Measurements from ENCODE around the gene TLL1. TPM values are rescaled to one million over a fixed set of nuclear protein-coding genes. Genes with fewer than 3 reads are reported as not detected.
A peak's percentile ranks its signal among the peaks of the same experiment; 100 is the strongest.

The TLL1 gene
- total RNA-seq, 1 experiment from 2014 or later = 0.37 TPM

DNA sequence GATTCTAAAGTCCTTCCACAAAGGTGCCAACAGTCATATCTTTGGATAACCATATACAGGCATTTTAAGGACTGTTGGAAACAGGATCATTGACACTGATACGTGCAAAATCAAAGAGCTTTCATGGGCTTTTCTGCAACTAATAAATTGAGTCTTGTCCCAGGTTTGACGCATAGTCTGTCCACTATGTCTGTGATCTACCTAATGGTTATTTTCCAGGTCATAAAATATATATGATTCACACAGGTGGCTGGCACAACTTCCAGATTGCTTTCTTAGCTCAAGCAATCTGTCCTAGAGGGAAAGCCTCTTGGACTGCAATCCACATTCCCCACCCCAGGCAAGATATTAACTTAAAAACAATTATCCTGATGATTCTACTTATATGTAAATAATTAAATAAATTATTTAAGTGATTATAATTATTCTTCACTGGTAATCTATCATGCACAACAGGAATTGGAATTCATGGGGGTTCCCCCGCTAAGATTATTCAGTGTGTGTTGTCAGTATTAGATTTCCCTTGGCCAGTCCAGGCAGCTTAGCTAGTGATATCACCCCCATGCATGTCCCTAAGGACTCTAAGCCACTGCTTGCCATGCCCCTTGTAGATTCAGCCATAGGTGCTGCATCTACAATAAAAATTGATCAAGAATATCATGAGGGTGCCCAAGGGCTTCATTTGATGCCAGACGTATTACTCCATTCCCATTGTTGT lies 97.8 kb downstream of the TLL1 start:
- no peaks in the 10 kb centered on the region for H3K27me3 ChIP-seq (ENCODE audit: insufficient read depth, low read length)
- ChIA-PET POLR2A (no interaction called here), CTCF (no interaction called here), RAD21 (ENCODE audit: low non-redundant PET in 1 of 2, low total read pairs in 2 of 2, uncharacterized antibody in 2 of 2, unreplicated experiment in 2 of 2) (no interaction called here)
- no peaks in the 10 kb centered on the region for H4K20me1 ChIP-seq (ENCODE audit: insufficient read depth)
- H3K4me1 ChIP-seq (ENCODE audit: control insufficient read depth in 1 of 2, insufficient read depth in 2 of 2, low read length in 2 of 2) = peaks cover 0 to 21% of the 10 kb centered on the region in 2 experiments; a peak in 2 of 4 replicates
- H3K4me2 ChIP-seq (ENCODE audit: low read length) = no peak overlapping the region
- TF ChIP-seq SRF (IDR thresholded peaks at IDR 0.05; ENCODE audit: low read depth) = no peak
- no peak for TF ChIP-seq POLR2A (IDR thresholded peaks at IDR 0.05; ENCODE audit: borderline replicate concordance, extremely low read depth, insufficient read depth, insufficient read length)
- TF ChIP-seq SIN3A (IDR thresholded peaks at IDR 0.05; ENCODE audit: low read depth) = no peak
- no peak for TF ChIP-seq YY1 (IDR thresholded peaks at IDR 0.05; ENCODE audit: extremely low read depth, insufficient replicate concordance, low read depth, low read length)
- TF ChIP-seq EGR1 (IDR thresholded peaks at IDR 0.05; ENCODE audit: low read depth) = no peak
- TF ChIP-seq, protein P1, sequence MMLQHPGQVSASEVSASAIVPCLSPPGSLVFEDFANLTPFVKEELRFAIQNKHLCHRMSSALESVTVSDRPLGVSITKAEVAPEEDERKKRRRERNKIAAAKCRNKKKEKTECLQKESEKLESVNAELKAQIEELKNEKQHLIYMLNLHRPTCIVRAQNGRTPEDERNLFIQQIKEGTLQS (IDR thresholded peaks at IDR 0.05) = no peak
- no peak for TF ChIP-seq CBX3 (IDR thresholded peaks at IDR 0.05; ENCODE audit: low read depth)
- TF ChIP-seq, protein P2, sequence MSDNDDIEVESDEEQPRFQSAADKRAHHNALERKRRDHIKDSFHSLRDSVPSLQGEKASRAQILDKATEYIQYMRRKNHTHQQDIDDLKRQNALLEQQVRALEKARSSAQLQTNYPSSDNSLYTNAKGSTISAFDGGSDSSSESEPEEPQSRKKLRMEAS (IDR thresholded peaks at IDR 0.05) = no peak
- TF ChIP-seq RAD21 (IDR thresholded peaks at IDR 0.05; ENCODE audit: low read depth) = no peak
- TF ChIP-seq FOSL1 (IDR thresholded peaks at IDR 0.05; ENCODE audit: low read depth) = no peak
- no TSS peak for BruUV-seq (replicated peaks)
- H3K27ac ChIP-seq (ENCODE audit: low read depth, low read length) = no peak overlapping the region
- H3K4me3 ChIP-seq (replicated peaks in 1 of 2; ENCODE audit: low read depth in 1 of 2, low read length in 2 of 2) = no peak overlapping the region
- H3K79me2 ChIP-seq (ENCODE audit: insufficient read depth, low read length) = no peaks in the 10 kb centered on the region
- H3K9me3 ChIP-seq (ENCODE audit: control insufficient read depth in 1 of 2, insufficient read depth in 1 of 2, low read depth in 1 of 2, low read length in 2 of 2) = no peaks in the 10 kb centered on the region
- H3K9me2 ChIP-seq (ENCODE audit: insufficient read depth) = no peaks in the 10 kb centered on the region
- ATAC-seq (no peak), DNase-seq (ENCODE audit: low read depth, low spot score) (no peak)
- H3K36me3 ChIP-seq (ENCODE audit: control insufficient read depth in 1 of 2, insufficient read depth in 2 of 2, low read length in 2 of 2) = no peaks in the 10 kb centered on the region
- H3K9ac ChIP-seq (ENCODE audit: low read length) = no peak overlapping the region
- H2AFZ ChIP-seq (ENCODE audit: low read depth, low read length, poor library complexity, severe bottlenecking) = no peak overlapping the region
- intact Hi-C loops (cut with micrococcal nuclease) = no loop called here

DNA sequence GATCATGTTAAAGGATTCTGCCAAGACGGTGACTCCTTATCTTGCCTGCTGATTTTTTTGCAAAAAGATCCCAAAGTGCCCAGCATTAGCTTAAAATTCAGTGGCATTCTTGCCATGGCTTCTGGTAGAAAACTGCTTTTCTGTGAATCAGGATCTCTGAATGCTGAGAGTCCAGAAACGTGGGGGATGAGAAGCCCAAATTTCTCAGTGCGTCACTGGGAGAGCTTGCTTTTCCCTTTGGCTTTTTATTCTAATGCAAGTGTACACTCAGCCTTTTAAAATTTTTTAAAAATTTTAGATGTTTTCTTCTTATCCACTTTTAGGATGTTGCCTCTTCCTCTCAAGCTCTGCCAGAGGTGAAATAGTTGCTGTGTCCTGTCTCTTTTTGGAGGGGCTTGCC lies 98.4 kb downstream of the TLL1 start:
- RAD21 ChIA-PET (ENCODE audit: low non-redundant PET in 1 of 2, low total read pairs in 2 of 2, uncharacterized antibody in 2 of 2, unreplicated experiment in 2 of 2) = no interaction called here
- H3K4me1 ChIP-seq (ENCODE audit: control insufficient read depth in 1 of 2, insufficient read depth in 2 of 2, low read length in 2 of 2) = peaks cover 0 to 21% of the 10 kb centered on the region in 2 experiments; a peak in 2 of 4 replicates
- BruUV-seq (replicated peaks) = no TSS peak

More for the DNA sequence above, 98.4 kb downstream of the TLL1 start:
- no peak overlapping the region for H3K27ac ChIP-seq (ENCODE audit: low read depth, low read length)
- intact Hi-C loops (cut with micrococcal nuclease) = no loop called here
- no peaks in the 10 kb centered on the region for H3K27me3 ChIP-seq (ENCODE audit: insufficient read depth, low read length)
- no peak for ATAC-seq
- ChIA-PET POLR2A (no interaction called here), CTCF (no interaction called here)
- DNase-seq (ENCODE audit: low read depth, low spot score) = no peak
- H3K4me2 ChIP-seq (ENCODE audit: low read length) = peak overlapping the region; percentile 18; the same call in 1 of the 2 replicates
- H2AFZ ChIP-seq (ENCODE audit: low read depth, low read length, poor library complexity, severe bottlenecking) = no peak overlapping the region
- no peak overlapping the region for H3K9ac ChIP-seq (ENCODE audit: low read length)
- H4K20me1 ChIP-seq (ENCODE audit: insufficient read depth) = no peaks in the 10 kb centered on the region
- H3K4me3 ChIP-seq (replicated peaks in 1 of 2; ENCODE audit: low read depth in 1 of 2, low read length in 2 of 2) = no peak overlapping the region
- H3K9me2 ChIP-seq (ENCODE audit: insufficient read depth) = no peaks in the 10 kb centered on the region
- no peaks in the 10 kb centered on the region for H3K79me2 ChIP-seq (ENCODE audit: insufficient read depth, low read length)
- H3K36me3 ChIP-seq (ENCODE audit: control insufficient read depth in 1 of 2, insufficient read depth in 2 of 2, low read length in 2 of 2) = no peaks in the 10 kb centered on the region
- H3K9me3 ChIP-seq (ENCODE audit: control insufficient read depth in 1 of 2, insufficient read depth in 1 of 2, low read depth in 1 of 2, low read length in 2 of 2) = no peaks in the 10 kb centered on the region
- TF ChIP-seq ELF1 (IDR thresholded peaks at IDR 0.05; ENCODE audit: borderline replicate concordance, low read depth) (no peak), YY1 (IDR thresholded peaks at IDR 0.05; ENCODE audit: extremely low read depth, insufficient replicate concordance, low read depth, low read length) (no peak), POLR2AphosphoS5 (IDR thresholded peaks at IDR 0.05; ENCODE audit: low read depth, low read length) (no peak), CBX3 (IDR thresholded peaks at IDR 0.05; ENCODE audit: low read depth) (no peak), TCF7L2 (IDR thresholded peaks at IDR 0.05; ENCODE audit: borderline replicate concordance, extremely low read depth, insufficient read depth, insufficient read length) (no peak), EZH2phosphoT487 (IDR thresholded peaks at IDR 0.05; ENCODE audit: borderline replicate concordance) (no peak), JUND (IDR thresholded peaks at IDR 0.05) (no peak), EZH2 (IDR thresholded peaks at IDR 0.05) (no peak)

Measured in HCT116 (cell line).